GM19193 (cell line): Measurements from ENCODE around the gene EIF2D.

Experiments
- POLR2A ChIP-seq: IDR thresholded peaks from 4 replicates; pipeline ENCODE4 v1.6.1; 2011; ENCODE audit not compliant: insufficient read depth, insufficient read length; ENCODE audit errors: extremely low read depth

The EIF2D gene

DNA sequence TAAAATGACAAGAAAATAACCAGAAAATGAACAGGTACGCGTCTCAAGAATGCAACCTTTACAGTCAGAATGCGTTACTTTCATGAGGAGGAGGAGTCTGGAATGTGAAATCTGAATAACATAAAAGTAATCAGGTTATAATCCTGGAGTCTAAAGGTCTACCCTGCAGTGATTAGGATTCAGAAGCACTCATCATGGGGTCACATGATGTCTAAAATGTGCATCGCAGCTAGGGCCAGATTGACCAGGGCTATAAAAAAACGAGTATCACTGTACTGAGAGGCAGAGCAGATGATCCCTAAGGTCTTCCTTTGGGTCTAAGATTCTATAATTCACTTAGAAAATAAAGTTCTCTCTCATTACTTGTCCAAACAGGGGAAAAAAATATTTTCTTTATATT lies 7.4 kb downstream of the EIF2D start:
- no peak for TF ChIP-seq POLR2A

DNA sequence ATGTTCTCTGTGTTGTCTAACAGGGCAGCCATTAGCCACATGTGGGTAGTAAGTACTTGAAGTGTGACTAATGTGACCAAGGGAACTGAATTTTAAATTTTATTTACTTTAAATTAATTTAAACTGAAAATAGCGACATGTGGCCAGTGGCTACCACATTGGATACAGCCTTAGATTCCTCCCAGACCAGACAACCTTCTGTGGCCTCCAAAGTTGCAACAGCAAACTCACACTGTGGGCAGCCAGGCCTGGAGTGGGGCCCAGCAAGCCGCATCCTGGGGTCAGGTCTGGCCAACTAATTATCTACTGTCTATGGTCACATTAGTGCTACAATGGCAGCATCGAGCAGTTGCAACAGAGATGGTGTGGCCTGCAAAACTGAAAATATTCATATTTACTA lies 11.7 kb downstream of the EIF2D start:
- TF ChIP-seq POLR2A = no peak

DNA sequence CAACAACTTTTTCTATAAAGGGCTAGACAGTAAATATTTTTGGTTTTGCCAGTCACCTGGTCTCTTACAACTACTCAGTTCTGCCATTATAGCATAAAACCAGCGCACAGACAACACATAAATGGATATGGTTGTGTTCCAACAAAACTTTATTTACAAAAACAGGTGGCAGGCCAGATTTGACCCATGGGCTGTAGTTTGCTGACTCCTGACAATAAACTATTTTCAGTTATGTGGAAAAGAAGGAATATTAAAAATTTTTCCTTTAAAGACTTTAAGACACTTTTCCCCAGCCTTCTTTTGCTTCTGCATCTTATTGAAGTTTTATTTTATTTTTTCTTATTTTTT lies 16.0 kb downstream of the EIF2D start:
- no peak for TF ChIP-seq POLR2A

DNA sequence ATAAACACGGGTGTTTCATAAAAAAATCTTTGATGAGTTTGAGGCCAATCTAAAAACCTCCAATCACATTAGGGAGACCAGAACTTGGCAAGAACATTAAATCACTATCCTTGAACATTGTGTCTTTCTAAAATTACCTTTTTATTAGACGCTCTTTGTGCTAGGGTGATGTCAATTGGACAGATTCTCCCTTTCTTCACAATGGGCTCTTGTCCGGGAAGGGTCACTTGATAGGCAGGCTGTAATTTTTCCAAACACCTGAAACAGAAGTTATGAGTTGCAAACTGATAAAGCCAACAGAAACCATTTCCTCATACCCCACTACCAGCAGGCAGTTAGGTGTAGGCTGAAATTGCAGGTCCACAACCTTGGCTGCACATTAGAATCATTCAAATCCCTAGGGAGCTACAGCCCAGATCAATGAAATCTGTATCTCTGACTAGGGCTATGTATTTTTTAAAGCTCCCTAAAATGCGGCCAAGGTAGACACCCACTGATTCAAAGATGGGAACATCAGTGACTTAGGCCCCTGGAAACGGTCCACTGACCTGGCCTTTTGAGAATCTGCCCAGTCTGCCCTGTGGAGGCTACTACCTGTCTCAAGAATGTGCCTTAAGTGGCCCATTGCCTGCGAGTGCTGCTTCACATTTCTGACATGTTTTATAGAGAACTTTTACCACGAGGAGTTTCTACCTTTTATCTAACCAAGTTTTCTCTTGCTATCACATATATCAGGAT lies 16.5 kb downstream of the EIF2D start:
- no peak for TF ChIP-seq POLR2A

DNA sequence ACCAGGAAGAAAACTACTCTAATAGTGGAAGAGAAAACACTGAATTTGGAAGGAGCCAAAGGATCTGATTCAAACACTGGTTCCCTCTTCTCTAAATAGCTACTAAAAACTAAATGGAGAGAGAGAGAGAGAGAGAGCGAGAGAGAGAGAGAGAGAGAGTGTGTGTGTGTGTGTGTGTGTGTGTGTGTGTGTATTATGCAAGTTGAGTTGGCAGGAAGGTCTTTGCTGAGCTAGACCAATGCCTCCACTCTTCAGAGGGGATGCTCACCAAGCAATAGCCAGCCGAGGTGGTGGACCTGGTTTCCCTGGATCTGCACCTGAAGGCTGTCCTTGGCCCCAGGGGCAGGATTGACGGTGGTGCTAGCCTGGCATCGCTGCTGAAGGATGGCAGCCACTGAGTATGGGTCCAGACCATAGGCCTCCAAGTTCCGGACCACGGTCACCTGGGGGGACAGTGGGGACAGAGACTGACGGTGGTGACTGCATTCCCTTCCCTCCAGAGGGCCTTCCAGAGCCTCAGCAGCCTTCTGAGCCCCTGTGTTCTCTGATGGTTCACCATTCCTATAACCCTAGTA lies 18.8 kb downstream of the EIF2D start:
- no peak for TF ChIP-seq POLR2A

DNA sequence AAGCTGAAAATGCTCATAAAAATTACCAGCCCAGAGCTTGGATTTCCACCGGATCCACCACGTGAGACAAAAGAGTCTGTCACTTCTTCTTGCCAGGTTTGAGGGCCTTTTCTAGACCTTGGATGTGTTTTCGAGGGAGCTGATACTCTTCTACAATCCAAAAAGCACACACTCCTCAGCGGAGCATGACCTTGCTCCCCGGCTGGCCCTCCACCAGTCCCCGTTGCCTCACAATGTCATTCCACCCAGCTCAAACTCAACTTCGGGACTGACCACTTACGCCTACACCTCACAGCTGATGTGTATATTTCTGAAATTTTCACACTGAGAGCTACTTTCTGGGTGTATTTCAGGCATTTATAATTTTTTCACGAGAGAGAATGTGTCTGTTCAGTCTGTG lies 20.6 kb downstream of the EIF2D start:
- no peak for TF ChIP-seq POLR2A

DNA sequence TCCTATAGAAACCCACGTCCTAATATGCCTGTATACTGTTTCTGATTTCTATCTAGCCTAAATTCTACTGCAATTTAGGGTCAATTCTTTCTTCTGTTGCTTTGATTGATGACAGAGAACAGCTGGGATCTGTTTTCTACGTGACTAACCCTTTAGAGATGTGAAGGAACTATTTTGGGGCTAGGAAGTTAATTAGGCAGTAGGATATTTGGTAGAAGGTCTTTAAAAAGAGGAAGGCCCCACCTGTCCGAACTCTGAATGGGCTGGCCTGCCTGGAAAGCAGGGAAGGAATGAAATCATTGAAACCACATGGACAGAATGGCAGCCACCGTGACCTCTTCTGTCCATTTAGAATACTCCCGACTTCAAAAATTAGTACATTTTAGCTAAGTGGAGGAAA lies 21.0 kb downstream of the EIF2D start:
- TF ChIP-seq POLR2A = no peak

DNA sequence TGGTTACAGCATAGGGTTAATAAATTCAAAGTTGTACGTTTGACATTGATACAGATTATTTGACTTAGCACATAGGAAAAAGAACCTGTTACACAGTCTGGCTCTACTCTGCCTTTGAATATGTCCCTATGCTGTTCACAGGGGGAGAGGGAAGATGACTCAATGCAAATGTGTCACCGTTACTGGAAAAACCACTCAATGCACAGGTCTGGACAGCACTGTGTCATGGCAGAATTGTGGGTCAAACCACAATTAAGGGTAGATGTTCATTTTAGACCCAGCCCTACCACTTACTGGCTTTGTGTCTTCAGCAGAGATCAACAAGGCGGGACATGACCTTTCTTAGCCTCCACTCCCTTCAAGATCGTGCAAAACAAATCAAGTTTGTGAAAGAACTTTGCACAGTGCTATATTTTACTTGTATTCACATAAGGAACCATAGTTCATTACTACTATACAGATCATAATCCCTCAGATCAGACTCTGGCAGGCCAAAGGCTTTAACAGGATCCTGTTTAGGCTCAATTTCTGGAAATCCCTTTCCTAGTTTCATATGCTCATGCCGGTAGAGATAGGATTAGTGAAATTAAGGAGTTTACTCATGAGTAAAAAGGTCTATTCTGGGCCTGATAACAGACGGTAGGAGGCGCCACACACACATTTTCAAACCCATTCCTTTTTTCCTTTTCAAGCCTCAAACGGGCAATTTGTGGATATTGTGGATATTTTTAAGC lies 22.1 kb downstream of the EIF2D start:
- no peak for TF ChIP-seq POLR2A

DNA sequence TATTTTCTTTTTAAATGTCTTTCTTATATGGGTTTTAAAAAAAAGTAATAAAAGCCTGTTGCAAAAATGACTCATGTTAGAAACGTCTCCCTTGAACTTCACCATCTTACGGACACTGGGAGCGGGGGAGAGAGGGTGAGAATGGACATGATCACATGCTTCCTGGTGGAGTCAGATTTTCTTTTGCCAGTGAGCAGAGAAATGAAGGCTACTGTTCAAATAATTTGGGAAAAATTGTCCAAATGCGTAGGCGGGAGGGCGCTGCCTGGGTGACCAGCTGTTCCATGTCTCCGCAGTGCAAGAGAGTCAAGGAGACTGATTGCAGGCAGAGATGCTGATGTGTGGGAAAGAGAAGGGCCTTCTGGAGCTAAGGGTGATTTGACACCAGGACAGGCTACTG lies 23.1 kb downstream of the EIF2D start:
- TF ChIP-seq POLR2A = no peak

DNA sequence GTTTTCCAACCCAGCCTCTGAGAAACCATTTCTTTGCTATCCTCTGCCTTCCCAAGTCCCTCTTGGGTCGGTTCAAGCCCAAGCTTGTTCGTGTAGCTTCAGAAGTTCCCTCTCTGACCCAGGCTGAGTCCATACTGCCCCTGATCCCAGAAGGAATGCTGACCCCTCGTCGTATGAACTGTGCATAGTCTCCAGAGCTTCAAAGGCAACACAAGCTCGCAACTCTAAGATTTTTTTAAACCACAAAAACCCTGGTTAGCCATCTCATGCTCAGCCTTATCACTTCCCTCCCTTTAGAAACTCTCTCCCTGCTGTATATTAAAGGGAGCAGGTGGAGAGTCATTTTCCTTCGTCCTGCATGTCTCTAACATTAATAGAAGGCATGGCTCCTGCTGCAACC lies 23.8 kb downstream of the EIF2D start:
- TF ChIP-seq POLR2A = no peak

DNA sequence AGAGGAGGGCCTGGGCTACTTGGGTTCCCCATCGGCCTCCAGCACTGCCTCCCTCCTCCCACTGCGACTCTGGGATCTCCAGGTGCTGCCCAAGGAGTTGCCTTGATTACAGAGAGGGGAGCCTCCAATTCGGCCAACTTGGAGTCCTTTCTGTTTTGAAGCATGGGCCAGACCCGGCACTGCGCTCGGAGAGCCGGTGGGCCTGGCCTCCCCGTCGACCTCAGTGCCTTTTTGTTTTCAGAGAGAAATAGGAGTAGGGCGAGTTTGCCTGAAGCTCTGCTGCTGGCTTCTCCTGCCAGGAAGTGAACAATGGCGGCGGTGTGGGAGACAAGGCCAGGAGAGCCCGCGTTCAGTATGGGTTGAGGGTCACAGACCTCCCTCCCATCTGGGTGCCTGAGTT lies 24.4 kb downstream of the EIF2D start:
- TF ChIP-seq POLR2A = no peak

DNA sequence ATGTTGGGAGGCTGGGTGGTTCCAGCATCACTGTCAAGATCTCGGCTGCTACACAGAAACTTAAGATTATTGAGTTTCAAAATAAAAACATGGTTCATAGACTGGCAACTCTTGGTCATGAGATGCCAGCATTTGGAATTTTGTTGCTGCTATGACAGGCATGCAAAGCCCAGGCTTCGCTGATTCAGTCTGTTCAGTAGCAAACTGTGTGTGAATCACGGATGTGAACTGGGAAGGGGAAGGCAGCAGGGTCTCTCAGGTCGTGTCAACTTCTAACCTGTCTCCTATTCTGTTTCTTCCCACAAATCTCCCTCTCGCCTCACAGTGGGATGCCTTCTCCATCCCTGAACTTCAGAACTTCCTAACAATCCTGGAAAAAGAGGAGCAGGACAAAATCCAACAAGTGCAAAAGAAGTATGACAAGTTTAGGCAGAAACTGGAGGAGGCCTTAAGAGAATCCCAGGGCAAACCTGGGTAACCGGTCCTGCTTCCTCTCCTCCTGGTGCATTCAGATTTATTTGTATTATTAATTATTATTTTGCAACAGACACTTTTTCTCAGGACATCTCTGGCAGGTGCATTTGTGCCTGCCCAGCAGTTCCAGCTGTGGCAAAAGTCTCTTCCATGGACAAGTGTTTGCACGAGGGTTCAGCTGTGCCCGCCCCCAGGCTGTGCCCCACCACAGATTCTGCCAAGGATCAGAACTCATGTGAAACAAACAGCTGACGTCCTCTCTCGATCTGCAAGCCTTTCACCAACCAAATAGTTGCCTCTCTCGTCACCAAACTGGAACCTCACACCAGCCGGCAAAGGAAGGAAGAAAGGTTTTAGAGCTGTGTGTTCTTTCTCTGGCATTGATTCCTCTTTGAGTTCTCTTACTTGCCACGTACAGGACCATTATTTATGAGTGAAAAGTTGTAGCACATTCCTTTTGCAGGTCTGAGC lies 25.5 kb downstream of the EIF2D start:
- no peak for TF ChIP-seq POLR2A

DNA sequence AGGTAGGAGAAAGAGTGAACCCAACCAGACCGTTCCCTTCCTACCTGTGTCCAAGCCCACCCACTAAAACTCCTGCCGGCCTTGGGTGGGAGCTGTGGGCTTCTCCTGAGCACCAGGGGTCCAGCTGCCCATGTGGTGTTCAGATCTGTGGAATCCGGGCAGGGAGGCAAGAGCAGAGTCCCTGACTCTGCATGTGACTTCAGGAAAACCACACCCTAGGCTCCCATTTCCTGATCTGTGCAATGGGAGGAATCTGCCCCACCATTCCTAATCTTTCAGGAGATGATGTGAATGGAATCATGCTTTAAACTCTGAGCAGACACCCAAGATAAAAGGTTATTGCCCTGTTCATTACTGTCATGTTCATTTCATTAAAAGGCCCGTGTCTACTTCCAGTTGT lies 27.6 kb downstream of the EIF2D start:
- TF ChIP-seq POLR2A = no peak

DNA sequence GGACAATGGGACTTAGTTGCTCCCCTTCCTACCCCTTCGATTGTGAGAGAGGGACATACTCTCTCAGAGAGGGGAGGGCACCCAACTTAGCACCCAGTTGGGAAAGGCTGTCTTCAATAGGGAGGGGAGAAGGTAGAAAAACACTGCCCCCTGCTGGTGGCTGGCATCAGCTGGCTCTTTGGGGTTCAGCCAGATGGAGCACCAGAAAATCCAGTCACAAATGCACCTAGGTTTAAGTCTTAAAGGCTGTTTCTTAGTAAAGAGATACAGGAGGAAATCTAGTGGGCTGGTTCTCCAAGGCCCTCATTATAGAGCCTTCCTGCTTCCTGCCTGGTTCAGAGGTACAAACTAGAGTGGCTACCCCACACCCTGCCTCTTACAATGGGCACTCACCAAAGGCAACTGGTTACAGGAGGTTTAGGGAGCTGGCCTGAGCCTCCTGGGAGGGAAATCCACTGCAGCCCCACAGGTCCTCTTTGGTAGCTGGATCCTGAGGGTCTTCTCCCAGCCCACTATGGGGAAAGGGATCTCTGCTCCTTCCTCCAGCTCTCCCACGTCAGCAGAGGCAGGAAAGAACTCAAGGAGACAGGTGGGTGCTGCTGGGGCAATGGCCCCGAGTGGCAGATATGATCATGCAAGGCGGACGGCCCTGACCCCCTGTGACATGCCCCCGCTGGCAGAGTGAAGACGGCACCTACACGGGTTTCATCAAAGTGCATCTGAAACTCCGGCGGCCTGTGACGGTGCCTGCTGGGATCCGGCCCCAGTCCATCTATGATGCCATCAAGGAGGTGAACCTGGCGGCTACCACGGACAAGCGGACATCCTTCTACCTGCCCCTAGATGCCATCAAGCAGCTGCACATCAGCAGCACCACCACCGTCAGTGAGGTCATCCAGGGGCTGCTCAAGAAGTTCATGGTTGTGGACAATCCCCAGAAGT lies 28.3 kb downstream of the EIF2D start:
- no peak for TF ChIP-seq POLR2A
